ENCODE results near the gene OR2T10.

The OR2T10 gene

DNA sequence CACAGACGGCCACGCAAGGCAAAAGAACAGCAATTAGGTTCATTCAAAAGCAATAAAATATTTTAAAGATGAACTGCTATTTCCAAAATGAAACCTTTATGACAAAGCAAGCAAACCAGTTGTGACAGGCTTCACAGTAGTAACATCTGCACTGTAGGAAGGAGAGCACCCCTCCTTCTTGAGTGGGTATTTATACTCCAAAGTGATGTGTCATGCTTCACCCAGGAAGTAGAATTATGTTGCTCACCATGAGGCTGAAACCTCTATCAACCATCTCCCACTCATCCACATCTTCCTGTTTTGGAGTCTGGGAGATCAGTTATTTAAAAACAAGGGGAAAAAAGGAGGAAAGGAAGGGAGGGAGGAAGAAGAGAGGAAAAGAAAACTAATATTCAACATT lies 885 bp downstream of the OR2T10 start:
- no peaks in the 10 kb centered on the region for H3K36me3 Mint-ChIP-seq (ENCODE audit: low read depth)
- no peak for DNase-seq
- TF ChIP-seq, protein P1, sequence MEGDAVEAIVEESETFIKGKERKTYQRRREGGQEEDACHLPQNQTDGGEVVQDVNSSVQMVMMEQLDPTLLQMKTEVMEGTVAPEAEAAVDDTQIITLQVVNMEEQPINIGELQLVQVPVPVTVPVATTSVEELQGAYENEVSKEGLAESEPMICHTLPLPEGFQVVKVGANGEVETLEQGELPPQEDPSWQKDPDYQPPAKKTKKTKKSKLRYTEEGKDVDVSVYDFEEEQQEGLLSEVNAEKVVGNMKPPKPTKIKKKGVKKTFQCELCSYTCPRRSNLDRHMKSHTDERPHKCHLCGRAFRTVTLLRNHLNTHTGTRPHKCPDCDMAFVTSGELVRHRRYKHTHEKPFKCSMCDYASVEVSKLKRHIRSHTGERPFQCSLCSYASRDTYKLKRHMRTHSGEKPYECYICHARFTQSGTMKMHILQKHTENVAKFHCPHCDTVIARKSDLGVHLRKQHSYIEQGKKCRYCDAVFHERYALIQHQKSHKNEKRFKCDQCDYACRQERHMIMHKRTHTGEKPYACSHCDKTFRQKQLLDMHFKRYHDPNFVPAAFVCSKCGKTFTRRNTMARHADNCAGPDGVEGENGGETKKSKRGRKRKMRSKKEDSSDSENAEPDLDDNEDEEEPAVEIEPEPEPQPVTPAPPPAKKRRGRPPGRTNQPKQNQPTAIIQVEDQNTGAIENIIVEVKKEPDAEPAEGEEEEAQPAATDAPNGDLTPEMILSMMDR (IDR thresholded peaks at IDR 0.05): no peak
- no peaks in the 10 kb centered on the region for H3K4me1 Mint-ChIP-seq
- no peaks in the 10 kb centered on the region for H3K27me3 Mint-ChIP-seq (ENCODE audit: low read depth, poor library complexity)
- no peak overlapping the region for H3K4me3 Mint-ChIP-seq
- H3K9me3 Mint-ChIP-seq: peaks cover 57% of the 10 kb centered on the region
- H3K27ac Mint-ChIP-seq: no peak overlapping the region

DNA sequence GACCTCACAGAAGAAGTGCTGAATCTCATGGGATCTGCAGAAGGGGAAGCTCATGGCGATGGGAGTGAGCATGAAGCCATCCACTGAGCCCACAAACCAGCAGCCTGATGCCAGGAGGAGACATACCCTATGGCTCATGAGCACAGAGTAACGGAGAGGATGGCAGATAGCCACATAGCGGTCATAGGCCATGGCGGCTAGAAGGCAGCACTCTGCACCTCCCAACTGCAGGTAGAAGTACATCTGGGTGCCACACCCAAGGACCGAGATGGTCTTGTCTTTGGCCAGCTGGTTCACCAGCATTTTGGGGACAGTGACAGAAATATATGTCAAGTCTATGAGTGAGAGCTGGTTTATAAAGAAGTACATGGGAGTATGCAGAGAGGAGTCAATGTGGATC lies 4.3 kb downstream of the OR2T10 start:
- TF ChIP-seq, protein P1 (IDR thresholded peaks at IDR 0.05): no peak
- Mint-ChIP-seq H3K27ac (no peak overlapping the region), H3K4me1 (no peaks in the 10 kb centered on the region), H3K36me3 (ENCODE audit: low read depth) (no peaks in the 10 kb centered on the region), H3K9me3 (peaks cover 61% of the 10 kb centered on the region), H3K27me3 (ENCODE audit: low read depth, poor library complexity) (peaks cover 3% of the 10 kb centered on the region), H3K4me3 (no peak overlapping the region)
- DNase-seq: no peak

DNA sequence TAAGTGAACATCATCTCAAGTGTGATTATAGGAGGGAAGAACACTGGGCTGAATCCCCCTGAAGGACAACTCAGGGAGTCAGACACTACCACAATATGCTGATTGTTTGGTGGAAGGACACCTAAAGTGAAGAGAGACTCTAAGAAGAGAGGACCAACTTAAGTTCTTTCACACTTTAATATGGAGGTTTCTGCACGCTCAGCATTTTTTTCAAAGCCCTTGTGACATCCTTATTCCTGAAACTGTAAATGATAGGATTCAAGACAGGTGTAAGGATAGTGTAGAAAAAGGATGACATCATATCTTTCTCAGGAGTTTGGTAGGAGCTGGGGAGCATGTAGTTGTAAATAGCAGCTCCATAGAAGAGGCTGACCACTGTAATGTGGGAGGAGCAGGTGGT lies 4.8 kb downstream of the OR2T10 start:
- Mint-ChIP-seq H3K36me3 (ENCODE audit: low read depth) (no peaks in the 10 kb centered on the region), H3K27me3 (ENCODE audit: low read depth, poor library complexity) (peaks cover 3% of the 10 kb centered on the region), H3K4me1 (no peaks in the 10 kb centered on the region), H3K4me3 (no peak overlapping the region), H3K9me3 (peaks cover 67% of the 10 kb centered on the region), H3K27ac (no peak overlapping the region)
- DNase-seq: no peak
- TF ChIP-seq, protein P1 (IDR thresholded peaks at IDR 0.05): no peak

DNA sequence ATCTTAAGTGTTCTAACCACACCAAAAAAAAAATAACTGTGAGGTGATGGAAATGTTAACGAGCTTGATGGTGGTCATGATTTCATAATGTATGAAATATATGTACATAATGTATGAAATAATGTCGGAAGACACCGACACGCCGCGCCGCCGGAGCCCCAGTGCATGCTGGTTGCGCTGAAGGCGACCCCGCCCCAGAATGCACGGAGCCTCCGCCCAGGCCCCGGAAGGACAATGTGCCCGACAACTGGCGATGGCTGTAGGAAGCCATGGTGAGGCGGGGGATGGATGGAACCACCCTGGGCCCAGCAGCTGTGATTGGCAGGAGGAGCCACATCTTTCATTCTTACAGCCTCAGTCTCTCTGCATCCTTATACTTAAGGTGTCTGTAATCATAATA lies 7.4 kb downstream of the OR2T10 start:
- Mint-ChIP-seq H3K36me3 (ENCODE audit: low read depth) (no peaks in the 10 kb centered on the region), H3K4me1 (no peaks in the 10 kb centered on the region), H3K27ac (no peak overlapping the region), H3K4me3 (no peak overlapping the region), H3K9me3 (peaks cover 72% of the 10 kb centered on the region), H3K27me3 (ENCODE audit: low read depth, poor library complexity) (peaks cover 3% of the 10 kb centered on the region)
- DNase-seq: no peak
- TF ChIP-seq, protein P1 (IDR thresholded peaks at IDR 0.05): no peak

DNA sequence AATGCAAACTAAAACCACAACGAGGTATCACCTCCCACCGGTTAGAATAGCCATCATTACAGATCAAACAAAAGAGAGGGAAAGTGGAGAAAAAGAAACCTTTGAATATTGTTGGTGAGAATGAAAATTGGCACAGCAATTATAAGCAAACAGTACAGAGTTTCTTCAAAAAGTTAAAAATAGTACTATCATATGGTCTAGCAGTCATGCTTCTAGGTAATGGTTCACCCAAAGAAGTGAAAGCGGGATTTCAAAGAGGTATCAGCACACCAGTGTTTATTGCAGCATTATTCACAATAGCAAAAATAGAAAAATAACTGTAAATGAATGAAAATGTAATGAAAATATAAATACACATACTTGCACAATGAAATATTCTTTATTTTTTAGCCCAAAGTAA lies 8.2 kb downstream of the OR2T10 start:
- no peak overlapping the region for H3K27ac Mint-ChIP-seq
- H3K4me3 Mint-ChIP-seq: no peak overlapping the region
- no peaks in the 10 kb centered on the region for H3K4me1 Mint-ChIP-seq
- H3K36me3 Mint-ChIP-seq (ENCODE audit: low read depth): no peaks in the 10 kb centered on the region
- no peak for DNase-seq
- H3K9me3 Mint-ChIP-seq: peaks cover 72% of the 10 kb centered on the region
- TF ChIP-seq, protein P1 (IDR thresholded peaks at IDR 0.05): no peak
- H3K27me3 Mint-ChIP-seq (ENCODE audit: low read depth, poor library complexity): peaks cover 3% of the 10 kb centered on the region

DNA sequence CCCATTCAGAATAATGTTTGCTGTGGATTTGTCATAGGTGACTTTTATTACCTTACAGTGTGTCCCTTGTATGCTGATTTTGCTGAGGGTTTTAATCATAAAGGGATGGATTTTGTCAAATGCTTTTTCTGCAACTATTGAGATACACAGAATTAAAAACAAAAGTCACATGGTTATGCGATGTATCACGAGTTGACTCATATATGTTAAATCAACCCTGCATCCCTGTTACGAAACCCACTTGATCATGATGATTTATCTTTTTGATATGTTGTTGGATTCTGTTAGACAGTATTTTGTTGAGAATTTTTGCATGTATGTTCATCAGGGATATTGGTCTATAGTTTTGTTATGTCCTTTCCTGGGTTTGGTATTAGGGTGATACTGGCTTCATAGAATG lies 12.2 kb downstream of the OR2T10 start:
- H3K4me3 Mint-ChIP-seq: no peak overlapping the region
- DNase-seq: no peak
- TF ChIP-seq, protein P1 (IDR thresholded peaks at IDR 0.05): no peak
- peaks cover 56% of the 10 kb centered on the region for H3K9me3 Mint-ChIP-seq
- no peaks in the 10 kb centered on the region for H3K36me3 Mint-ChIP-seq (ENCODE audit: low read depth)
- no peak overlapping the region for H3K27ac Mint-ChIP-seq
- peaks cover 3% of the 10 kb centered on the region for H3K27me3 Mint-ChIP-seq (ENCODE audit: low read depth, poor library complexity)
- H3K4me1 Mint-ChIP-seq: no peaks in the 10 kb centered on the region
